ENCODE results near the gene TMEM209.

The TMEM209 gene

DNA sequence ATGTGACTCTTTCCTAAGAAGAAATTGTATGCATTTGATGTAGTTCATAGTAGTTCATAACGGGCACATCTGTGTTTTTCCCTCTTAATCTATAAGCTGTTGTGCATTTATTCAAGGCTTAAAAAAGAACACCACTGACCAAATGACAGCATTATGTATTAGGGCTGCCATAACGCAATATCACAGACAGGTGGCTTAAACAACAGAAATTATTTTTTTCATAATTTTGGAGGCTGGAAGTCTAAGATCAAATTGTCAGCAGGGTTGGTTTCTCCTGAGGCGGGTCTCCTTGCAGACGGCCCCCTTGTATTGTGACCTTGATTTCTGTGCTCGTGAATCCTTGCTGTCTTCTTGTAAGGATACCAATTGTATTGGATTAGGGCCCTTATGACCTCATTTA lies 1.8 kb upstream of the TMEM209 start:
- no peak for TF ChIP-seq CTCF (IDR thresholded peaks at IDR 0.05)

DNA sequence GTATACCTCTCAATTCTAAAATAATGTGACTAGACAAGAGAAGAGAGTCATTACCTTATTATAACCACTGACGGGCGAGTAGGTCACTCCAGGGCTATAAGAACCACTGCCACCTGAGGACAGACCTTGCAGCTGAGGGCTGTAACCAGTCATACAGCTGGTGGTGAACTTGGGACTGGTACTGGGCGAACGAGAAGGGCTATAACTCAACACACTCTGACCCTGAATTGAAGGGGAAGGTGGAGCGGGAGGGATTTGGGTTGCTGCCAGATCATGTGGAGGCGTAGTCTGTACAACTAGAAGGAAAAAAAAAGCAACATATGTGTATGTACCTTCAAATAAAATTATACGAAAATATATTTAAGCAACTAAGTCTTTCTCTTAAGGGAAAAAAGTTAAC lies 3.4 kb downstream of the TMEM209 start:
- TF ChIP-seq CTCF (IDR thresholded peaks at IDR 0.05): no peak

GRCh38 chr7:130197094-130197493 lies 8.1 kb downstream of the TMEM209 start:
- no peak for TF ChIP-seq CTCF (IDR thresholded peaks at IDR 0.05)

DNA sequence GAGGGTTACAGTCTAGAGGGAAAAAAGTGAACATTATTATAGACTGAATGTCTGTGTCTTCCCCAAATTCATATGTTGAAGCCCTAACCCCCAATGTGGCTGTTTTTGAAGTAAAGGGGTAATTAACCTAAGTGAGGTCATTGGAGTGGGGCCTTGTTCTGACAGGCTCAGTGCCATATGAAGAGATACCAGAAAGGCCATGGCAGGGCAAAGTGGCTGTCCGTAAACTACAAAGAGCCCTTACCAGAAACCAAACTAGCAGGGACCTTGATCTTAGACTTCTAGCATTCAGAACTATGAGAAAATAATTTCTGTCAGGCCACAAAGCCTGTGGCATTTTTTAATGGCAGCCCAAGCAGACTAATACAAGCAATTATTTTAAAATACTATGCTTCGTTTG lies 8.7 kb downstream of the TMEM209 start:
- no peak for TF ChIP-seq CTCF (IDR thresholded peaks at IDR 0.05)

- no peak for TF ChIP-seq CTCF (IDR thresholded peaks at IDR 0.05)
These were observed 9.8 kb downstream of the TMEM209 start for GRCh38 chr7:130195396-130195795.

GRCh38 chr7:130191791-130192190 lies 13.4 kb downstream of the TMEM209 start:
- no peak for TF ChIP-seq CTCF (IDR thresholded peaks at IDR 0.05)

- TF ChIP-seq CTCF (IDR thresholded peaks at IDR 0.05): no peak
These were observed 15.9 kb downstream of the TMEM209 start for GRCh38 chr7:130189343-130189742.

GRCh38 chr7:130187360-130187759 lies 17.8 kb downstream of the TMEM209 start:
- no peak for TF ChIP-seq CTCF (IDR thresholded peaks at IDR 0.05)
